Fibroblast of pulmonary artery (primary cell): Measurements from ENCODE around the gene CEBPB.
A peak's percentile ranks its signal among the peaks of the same experiment; 100 is the strongest.

Source experiments
- DNase-seq: peaks from one replicate; pipeline ENCODE4 v3.0.0-alpha.2; 2010; ENCODE audit warnings: low read depth
- H3K4me3 ChIP-seq: replicated peaks from 2 replicates; pipeline ENCODE4 v1.5.1; 2011; ENCODE audit warnings: low read depth, mild to moderate bottlenecking, control low read depth, low read length, moderate library complexity
- CTCF ChIP-seq: IDR thresholded peaks from 2 replicates; pipeline ENCODE4 v1.5.1; 2011; ENCODE audit warnings: mild to moderate bottlenecking, control low read depth, low read length, inconsistent platforms; ENCODE audit errors: missing control alignments

The CEBPB gene

DNA sequence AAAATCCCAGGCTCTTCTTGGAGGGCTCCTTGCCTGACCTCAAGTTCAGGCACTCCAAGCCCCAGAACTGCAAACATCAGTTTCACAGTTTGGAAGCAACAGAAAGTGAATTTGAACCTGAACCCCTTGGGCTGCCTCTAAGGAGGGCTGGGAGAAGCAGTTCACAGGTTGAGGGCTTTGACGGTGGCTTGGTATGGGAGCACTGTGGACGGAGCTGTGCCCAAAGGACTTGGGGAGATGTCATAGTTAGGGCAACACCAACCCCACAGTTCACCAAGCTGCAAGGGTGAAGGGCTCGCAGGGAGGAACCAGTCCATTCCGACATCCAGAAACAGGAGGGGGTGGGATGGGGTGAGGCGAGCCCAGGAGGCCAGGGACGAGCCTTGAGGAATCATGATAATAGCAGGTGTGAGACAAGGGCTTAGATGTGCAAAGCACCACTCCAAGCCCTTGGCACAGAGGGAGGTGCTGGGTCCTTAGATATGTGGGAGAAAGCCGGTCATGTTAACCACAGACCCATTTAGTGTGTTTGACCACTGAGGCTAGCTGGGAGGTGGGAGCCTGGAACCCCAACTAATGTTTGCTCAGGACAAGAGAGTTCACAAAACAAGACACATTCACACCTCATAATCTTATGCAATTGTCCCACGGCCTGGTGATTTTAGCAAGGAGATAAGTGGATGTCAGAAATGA lies 4.3 kb downstream of the CEBPB start:
- peak overlapping the region; percentile 100 for H3K4me3 ChIP-seq
- peak; percentile 56 for DNase-seq
- no peak for TF ChIP-seq CTCF

DNA sequence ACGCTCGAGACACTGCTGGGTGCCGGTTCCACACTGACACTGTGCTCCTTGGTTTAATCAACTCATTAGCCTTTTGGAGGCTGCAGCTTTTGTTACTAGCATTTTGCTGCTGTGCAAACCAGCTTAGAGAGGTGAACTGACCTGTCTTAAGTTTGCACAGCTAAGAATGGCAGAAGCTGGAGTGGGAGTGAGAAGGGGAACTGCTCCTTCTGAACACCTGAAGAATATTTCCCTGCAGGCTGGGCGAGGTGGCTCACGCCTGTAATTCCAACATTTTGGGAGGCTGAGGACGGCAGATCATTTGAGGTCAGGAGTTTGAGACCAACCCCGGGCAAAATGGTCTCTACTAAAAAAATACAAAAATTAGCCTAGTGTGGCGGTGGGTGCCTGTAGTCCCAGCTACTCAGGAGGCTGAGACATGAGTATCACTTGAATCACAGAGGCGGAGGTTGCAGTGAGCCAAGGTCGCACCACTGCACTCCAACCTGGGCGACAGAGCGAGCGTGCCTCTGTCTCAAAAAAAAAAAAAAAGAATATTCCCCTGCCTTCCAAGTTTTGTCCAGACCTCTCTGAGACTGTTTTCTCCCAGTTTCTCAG lies 5.0 kb downstream of the CEBPB start:
- H3K4me3 ChIP-seq = no peak overlapping the region
- no peak for TF ChIP-seq CTCF
- no peak for DNase-seq

- DNase-seq = no peak
- no peak for TF ChIP-seq CTCF
- H3K4me3 ChIP-seq = no peak overlapping the region
These were observed 5.6 kb downstream of the CEBPB start for GRCh38 chr20:50196248-50196647.

DNA sequence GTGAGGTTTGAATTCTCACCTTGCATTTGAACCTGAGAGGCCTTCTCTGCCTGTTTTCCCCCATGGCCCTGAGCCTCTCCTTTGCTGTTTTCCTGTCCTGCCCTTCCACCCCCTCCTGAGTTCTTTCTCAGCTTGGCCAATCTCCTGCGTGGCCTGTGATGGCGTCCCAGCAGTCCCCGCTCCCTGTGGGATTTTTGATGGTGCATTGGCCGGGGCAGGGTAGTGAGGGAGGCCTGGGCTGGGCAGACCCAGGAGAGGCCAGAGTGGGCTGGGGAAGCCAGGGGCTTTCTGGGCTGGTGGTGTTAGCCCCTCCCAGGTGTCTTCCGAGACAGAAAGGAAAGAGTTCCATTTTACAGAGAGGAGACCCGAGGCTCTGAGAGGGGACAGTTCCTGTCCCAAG lies 6.3 kb downstream of the CEBPB start:
- no peak overlapping the region for H3K4me3 ChIP-seq
- DNase-seq = no peak
- no peak for TF ChIP-seq CTCF

DNA sequence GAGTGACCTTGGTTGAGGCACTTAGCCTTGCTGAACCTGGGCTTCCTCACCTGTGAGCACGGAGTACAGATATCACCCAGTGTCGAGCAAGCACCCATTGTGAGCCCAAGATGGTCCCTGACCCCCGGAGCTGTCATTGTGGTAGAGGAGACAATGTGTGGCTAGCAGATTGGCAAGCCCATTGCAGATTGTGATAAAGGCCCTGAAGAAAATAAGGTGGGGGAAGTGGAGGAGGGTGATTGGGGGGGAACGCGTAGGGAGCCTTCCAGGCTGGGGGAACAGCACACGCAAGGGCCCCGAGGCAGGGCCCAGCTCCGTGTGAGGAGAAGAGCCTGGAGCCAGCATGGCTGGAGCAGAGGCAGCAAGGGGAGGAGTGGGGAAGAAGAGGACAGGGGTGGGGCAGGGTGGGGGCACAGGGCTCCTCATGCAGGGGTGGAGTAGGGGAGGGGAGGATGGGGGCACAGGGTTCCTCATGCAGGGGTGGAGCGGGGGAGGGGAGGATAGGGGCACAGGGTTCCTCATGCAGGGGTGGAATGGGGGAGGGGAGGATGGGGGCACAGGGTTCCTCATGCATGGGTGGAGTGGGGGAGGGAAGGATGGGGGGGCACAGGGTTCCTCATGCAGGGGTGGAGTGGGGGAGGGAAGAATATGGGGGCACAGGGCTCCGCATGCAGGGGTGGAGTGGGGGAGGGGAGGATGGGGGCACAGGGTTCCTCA lies 7.0 kb downstream of the CEBPB start:
- no peak overlapping the region for H3K4me3 ChIP-seq
- no peak for TF ChIP-seq CTCF
- no peak for DNase-seq

- H3K4me3 ChIP-seq = no peak overlapping the region
- DNase-seq = no peak
- TF ChIP-seq CTCF = no peak
These were observed 7.6 kb downstream of the CEBPB start for GRCh38 chr20:50198180-50198666.
